DMS153 (cell line): ENCODE data around the gene FXR2.

Experiments
- DNase-seq: peaks from one replicate; lab custom pipeline; 2025; lab: John Stamatoyannopoulos, UW

FXR2 gene

GRCh38 chr17:7587420-7588151, 27.1 kb downstream of the FXR2 start:
- DNase-seq = no peak

GRCh38 chr17:7586673-7587419, 27.9 kb downstream of the FXR2 start:
- no peak for DNase-seq

DNA sequence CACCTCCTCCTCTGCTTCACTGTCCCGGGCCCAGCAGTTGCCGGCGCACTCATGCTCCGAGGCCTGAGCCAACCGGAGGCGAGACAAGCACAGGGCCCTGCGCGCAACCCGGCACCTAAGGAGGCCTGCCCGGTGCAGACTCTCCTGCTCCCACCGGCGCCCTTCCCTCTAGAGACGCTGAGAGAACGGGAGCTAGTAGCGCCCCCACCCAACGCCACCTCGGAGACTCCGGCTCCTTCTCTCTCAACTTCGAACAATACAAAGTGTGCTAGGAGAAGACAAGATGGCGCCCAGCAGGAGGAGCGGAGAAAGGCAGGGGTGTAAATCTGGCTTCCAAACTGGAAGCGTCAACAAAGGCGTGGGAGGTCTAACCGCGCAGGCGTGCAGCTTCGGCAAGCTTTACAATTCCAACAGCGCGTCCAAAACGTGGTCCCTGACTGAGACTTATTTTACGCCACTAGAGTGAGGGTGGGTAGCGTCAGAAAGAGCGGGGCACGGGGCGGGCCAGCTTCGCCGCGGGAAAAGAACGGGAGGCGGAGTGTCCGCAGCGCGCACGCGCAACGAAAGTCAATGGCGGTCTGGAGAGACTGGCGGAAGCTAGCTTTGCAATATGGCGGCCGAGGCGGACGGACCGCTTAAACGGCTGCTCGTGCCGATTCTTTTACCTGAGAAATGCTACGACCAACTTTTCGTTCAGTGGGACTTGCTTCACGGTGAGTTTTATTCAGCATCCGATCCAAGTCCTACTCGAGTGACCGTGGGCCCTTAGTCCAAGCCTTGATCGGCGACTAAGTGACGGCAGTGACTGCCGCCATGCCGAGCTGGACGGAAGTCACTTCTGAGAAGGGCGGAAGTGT, 31.2 kb downstream of the FXR2 start, which contains the start of gene MPDU1:
MPDU1 (plus strand) TSS at position 600 of the 857 bp plus-strand sequence; CDS start at position 611, 11 bp downstream.
- peak; percentile 91 for DNase-seq

- DNase-seq = no peak
Measured at GRCh38 chr17:7582396-7583252, 32.1 kb downstream of the FXR2 start.

GRCh38 chr17:7580604-7581575, 33.8 kb downstream of the FXR2 start:
- no peak for DNase-seq

GRCh38 chr17:7579834-7580603, 34.7 kb downstream of the FXR2 start:
- no peak for DNase-seq

GRCh38 chr17:7579001-7579833, 35.5 kb downstream of the FXR2 start, which contains the start of gene CD68:
CD68 (plus strand) TSS chr17:7579638; CDS start chr17:7579678, 40 bp downstream.
- DNase-seq = no peak

- no peak for DNase-seq
Measured at GRCh38 chr17:7577327-7578199, 37.1 kb downstream of the FXR2 start.

GRCh38 chr17:7576432-7576937, 38.2 kb downstream of the FXR2 start:
- no peak for DNase-seq

DNA sequence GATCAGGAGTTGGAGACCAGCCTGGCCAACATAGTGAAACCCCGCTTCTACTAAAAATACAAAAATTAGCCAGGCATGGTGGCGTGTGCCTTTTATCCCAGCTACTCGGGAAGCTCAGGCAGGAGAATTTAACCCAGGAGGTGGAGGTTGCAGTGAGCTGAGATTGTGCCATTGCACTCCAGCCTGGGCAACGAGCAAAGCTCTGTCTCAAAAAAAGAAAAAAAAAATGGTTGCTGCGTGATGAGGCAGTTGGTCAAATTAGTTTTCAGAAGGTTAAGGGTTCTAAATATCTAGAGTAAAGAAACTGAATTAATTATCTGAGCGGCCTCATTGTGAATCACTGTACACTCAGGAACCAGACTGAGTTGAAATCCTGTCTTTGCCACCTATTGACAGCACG, 38.7 kb downstream of the FXR2 start:
- no peak for DNase-seq

DNA sequence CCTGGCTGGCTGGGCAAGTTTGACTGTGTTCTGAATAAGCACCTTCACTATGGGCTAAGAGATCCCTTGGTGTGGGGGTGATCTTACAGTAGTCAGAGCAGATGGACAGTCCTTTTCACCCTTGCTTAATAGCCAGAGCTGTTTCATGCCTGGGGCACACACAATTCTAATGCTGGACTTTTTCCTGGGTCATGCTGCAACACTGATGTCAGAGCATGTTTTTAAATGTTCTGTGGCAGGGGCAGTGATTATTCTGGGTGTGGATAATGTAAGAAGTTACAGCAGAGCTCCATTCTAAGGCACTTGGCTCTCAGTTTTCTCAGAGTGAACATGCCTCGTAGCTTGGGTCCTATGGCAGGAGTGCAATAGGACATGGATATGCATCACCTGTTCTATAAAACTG, 39.2 kb downstream of the FXR2 start:
- no peak for DNase-seq

GRCh38 chr17:7574176-7574953, 40.3 kb downstream of the FXR2 start:
- DNase-seq = no peak

GRCh38 chr17:7573324-7574080, 41.2 kb downstream of the FXR2 start:
- peak; percentile 28 for DNase-seq

DNA sequence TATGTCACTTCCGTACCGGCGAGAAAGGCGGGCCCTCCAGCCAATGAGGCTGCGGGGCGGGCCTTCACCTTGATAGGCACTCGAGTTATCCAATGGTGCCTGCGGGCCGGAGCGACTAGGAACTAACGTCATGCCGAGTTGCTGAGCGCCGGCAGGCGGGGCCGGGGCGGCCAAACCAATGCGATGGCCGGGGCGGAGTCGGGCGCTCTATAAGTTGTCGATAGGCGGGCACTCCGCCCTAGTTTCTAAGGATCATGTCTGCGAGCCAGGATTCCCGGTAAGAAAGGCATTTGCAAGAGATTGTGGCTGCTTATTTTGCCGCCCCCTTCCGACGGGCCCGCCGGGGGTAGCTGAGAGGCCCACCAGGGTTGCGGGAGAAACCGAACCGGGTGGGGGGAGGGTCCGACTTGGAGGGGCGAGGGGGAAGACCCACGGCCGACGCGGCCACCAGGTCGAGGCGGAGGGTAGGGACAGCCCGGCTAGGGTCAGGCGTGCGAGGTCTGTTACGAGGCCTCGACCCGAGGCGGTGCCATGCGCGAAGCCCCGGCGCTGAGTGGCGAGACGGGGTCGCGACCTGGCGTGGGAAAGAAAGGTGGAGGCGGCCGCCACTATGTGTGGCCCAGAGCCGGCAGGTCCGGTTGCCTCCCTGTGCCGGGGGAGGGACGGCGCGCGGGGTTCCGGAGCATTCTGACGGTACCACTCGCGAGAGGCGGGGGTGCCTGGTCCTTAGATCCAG, 41.9 kb downstream of the FXR2 start:
- peak; percentile 94 for DNase-seq

DNA sequence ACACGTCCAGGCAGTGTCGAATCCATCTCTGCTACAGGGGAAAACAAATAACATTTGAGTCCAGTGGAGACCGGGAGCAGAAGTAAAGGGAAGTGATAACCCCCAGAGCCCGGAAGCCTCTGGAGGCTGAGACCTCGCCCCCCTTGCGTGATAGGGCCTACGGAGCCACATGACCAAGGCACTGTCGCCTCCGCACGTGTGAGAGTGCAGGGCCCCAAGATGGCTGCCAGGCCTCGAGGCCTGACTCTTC, 42.4 kb downstream of the FXR2 start:
- no peak for DNase-seq
